GM12875 (cell line): ENCODE results near the gene XPO1.
"Not testable (repeated sequence)": the region's sequence is repeated elsewhere in the genome, so short reads cannot be mapped to it uniquely, and the experiment has no call there.

Source experiments
- H3K4me3 ChIP-seq: one replicate; pipeline ENCODE4 v1.5.1; 2011; ENCODE audit warnings: low read depth, low read length, control low read depth
- TF ChIP-seq, protein P1 (sequence below): IDR thresholded peaks from 2 replicates; pipeline ENCODE4 v1.5.1; 2011; ENCODE audit warnings: low read depth, mild to moderate bottlenecking, control low read depth, inconsistent platforms, low read length, moderate library complexity, borderline replicate concordance; ENCODE audit not compliant: insufficient read depth

Gene XPO1

DNA sequence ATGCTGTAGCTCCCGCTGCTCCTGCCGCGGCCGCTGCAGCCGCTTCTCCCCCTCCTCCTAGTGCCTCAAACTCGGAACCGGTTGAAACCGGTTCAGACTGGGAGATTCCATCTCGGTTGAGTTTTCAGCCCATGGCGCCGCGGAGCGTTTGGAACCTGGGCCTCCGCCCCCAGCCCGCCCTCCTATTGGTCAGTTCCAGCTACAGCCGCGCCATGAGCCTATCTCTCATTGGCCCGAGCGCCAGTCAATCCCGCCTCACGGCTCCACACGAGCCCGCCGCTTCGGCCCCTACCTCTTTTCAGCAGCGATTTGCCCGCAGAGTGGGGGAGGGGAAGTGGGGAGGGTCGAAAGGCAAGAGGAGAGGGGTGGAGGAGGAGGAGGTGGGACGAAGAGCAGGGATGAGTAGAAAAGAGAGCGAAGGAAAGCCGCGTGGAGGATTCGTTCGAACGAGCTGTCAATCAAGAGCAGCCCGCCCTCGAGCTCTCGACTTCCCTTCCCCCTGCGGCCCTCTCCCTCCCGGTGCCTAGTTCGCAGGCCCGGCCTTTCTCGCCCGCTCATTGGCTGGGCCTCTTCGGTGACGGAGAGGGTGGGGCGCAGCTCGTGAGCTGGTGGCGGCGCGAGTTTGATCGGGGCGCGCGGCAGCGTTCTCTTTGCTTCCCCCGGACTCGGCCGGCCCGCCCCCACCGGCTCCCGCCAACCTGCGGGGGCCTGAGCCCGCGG lies at the start of gene XPO1:
XPO1 (minus strand) TSS at position 157 of the 720 bp plus-strand sequence. CDS start 4,459 bp downstream, outside the sequence.
- TF ChIP-seq, protein P1, sequence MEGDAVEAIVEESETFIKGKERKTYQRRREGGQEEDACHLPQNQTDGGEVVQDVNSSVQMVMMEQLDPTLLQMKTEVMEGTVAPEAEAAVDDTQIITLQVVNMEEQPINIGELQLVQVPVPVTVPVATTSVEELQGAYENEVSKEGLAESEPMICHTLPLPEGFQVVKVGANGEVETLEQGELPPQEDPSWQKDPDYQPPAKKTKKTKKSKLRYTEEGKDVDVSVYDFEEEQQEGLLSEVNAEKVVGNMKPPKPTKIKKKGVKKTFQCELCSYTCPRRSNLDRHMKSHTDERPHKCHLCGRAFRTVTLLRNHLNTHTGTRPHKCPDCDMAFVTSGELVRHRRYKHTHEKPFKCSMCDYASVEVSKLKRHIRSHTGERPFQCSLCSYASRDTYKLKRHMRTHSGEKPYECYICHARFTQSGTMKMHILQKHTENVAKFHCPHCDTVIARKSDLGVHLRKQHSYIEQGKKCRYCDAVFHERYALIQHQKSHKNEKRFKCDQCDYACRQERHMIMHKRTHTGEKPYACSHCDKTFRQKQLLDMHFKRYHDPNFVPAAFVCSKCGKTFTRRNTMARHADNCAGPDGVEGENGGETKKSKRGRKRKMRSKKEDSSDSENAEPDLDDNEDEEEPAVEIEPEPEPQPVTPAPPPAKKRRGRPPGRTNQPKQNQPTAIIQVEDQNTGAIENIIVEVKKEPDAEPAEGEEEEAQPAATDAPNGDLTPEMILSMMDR = no peak
- peak within 1 kb of the TSS; percentile 84 for H3K4me3 ChIP-seq

- H3K4me3 ChIP-seq = not testable (repeated sequence)
These were observed 48.8 kb upstream of the XPO1 start for GRCh38 chr2:61586928-61587327.

DNA sequence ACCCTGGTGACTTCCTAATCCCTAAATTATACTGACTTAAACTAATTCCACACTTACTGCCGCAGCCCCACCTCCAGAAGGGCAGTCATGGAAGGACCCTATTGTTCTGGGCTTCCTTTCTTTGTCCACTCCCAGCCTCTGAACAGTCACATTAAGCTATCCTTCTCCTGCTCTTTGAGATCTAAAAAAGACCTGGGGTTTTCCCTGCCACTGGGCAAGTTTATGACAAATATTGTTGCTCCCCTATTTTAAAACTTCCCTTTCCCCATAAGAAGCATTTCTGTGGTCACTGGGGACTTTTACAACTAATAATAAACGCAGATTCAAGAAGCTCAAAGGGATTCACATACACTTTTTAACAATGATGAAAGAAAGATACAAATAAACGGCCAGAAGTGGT lies 47.2 kb upstream of the XPO1 start:
- TF ChIP-seq, protein P1 = no peak
- H3K4me3 ChIP-seq = no peak overlapping the region

GRCh38 chr2:61584368-61584767 lies 46.2 kb upstream of the XPO1 start:
- not testable (repeated sequence) for H3K4me3 ChIP-seq

GRCh38 chr2:61582165-61582564 lies 44.0 kb upstream of the XPO1 start:
- TF ChIP-seq, protein P1 = no peak
- H3K4me3 ChIP-seq = no peak overlapping the region

DNA sequence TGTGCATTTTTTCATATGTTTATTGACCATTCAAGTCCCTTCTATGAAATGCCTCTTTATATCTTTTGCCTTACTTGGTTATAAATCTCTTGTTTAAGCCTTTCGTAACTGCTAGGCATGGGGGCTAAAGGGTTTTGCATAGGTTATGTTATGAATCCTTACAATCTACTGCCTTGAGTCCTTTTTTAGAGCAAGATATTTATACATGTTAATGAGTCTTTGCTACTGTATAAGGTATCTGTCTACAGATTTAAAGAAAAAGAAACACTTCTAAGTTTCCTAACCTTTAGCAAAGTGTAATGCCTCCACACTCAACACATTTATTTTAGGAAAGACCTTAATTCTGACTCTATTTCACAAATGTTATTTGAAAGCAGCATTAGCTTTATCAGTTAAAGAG lies 43.6 kb upstream of the XPO1 start:
- no peak overlapping the region for H3K4me3 ChIP-seq
- TF ChIP-seq, protein P1 = no peak

DNA sequence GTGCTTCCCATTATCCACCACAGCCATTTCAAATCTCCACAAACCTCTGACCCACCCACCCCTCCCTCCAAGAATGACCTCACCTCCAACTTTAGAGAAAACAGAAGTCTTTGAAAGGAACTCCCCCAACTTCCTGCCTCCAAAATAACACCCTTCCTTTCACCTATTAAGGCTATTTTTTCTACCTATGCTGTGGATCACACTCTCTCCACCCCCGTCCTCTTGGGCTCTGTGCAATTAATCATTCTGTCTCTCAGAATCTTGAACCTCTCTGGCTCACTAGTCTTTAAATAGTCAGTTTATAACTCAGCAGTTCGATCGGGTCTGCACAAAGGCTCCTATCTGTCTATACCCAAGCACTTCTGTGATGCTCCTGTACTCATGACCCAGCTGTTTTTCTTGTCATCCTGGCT lies 37.3 kb upstream of the XPO1 start:
- H3K4me3 ChIP-seq = no peak overlapping the region
- TF ChIP-seq, protein P1 = no peak

GRCh38 chr2:61566566-61566965 lies 28.4 kb upstream of the XPO1 start:
- TF ChIP-seq, protein P1 = no peak
- H3K4me3 ChIP-seq = no peak overlapping the region
